NCI-H446 treated with DMSO at 0.1 percent for 48 hours (cell line): ENCODE data around the gene ZSWIM7.
"Not testable (repeated sequence)": the region's sequence is repeated elsewhere in the genome, so short reads cannot be mapped to it uniquely, and the experiment has no call there.

Experiments
- DNase-seq: peaks from one replicate; lab custom pipeline; 2025; lab: John Stamatoyannopoulos, UW

The ZSWIM7 gene

GRCh38 chr17:15999974-16000827, 697 bp upstream of the ZSWIM7 start:
- no peak for DNase-seq

DNA sequence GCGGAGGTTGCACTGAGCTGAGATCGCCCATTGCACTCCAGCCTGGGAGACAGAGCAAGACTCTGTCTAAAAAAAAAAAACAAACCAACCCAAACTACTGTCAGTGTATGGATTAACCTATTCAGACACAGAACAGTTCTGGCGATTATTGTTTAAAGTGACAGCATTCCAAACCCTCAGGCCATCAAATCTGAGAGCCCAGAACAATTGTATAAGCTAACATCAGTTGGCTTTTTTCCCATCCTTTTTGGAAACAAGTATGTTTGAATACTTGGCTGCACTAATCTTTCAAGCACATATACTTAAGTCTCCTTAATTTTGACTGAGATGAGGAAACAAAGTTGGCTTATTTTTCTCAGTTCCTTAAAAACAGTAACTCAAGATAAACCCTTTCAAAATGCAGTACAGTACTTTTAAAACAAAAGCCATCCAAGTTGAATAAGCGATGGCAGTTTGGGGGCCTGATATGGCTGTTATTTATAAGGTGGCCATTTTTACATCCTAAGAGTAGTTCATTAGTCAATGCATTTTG, 1.4 kb downstream of the ZSWIM7 start:
- DNase-seq: no peak

DNA sequence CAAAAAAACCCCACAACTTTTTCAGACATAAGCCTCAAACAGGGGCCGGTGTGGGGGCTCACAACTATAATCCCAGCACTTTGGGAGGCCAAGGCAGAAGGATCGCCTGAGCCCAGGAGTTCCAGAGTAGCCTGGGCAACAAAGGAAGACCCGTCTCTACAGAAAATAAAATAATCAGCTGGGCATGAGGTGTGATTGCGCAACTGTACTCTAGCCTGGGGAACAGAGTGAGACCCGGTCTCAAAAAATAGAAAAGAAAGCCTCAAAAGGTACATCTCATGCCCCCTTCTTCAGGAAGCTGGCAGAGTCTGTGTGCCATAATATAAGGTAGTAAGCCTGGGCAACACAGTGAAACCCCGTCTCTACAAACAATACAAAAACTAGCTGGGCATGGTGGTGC, 3.2 kb downstream of the ZSWIM7 start:
- no peak for DNase-seq

GRCh38 chr17:15981646-15982580, 17.6 kb downstream of the ZSWIM7 start:
- DNase-seq: no peak

GRCh38 chr17:15981208-15981607, 18.3 kb downstream of the ZSWIM7 start:
- DNase-seq: no peak

GRCh38 chr17:15979013-15979412, 20.5 kb downstream of the ZSWIM7 start:
- not testable (repeated sequence) for DNase-seq

- no peak for DNase-seq
These were observed 20.9 kb downstream of the ZSWIM7 start for GRCh38 chr17:15978606-15979005.

GRCh38 chr17:15977894-15978293, 21.6 kb downstream of the ZSWIM7 start:
- no peak for DNase-seq

- DNase-seq: no peak
These were observed 25.7 kb downstream of the ZSWIM7 start for GRCh38 chr17:15973834-15974233.

GRCh38 chr17:15973016-15973415, 26.5 kb downstream of the ZSWIM7 start:
- DNase-seq: no peak

GRCh38 chr17:15972497-15972951, 27.0 kb downstream of the ZSWIM7 start:
- DNase-seq: no peak

DNA sequence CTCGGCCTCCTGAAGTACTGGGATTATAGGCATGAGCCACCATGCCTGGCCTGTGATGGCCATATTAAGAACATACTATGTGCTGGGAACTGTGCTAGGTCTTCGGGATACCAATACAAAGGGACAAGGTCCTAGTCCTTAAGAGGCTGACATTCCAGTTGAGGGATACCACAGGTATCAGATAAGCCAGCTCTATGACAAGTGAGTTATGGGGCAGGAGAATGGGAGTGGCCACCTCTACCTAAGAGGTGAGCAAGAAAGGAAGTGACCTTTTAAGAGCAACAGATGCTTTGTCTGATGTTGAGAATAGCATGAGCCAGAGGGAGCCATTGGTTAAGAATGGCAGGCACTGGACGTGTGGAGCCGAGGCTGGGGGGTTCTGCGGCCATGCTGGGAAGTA, 27.6 kb downstream of the ZSWIM7 start:
- DNase-seq: no peak

- DNase-seq: no peak
These were observed 28.3 kb downstream of the ZSWIM7 start for GRCh38 chr17:15971098-15971678.

DNA sequence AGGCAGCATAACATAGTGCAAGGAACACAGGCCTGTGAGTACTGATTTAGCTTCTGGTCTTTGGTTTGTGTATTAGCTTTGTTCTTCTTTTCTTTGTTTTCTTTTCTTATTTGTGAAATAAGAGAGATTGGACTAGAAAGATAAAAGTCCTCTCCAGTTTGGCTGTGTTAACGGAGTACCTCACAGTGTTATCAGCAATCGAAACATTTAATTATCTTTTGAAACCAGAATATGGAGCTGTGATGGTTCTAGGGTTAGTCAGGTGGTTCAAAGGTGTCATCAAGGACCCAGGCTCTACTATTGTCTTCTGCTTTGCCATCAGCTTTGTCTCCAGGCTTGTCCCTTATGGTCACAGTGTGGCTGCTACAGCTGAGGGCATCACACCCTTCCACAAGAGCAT, 29.0 kb downstream of the ZSWIM7 start:
- no peak for DNase-seq

DNA sequence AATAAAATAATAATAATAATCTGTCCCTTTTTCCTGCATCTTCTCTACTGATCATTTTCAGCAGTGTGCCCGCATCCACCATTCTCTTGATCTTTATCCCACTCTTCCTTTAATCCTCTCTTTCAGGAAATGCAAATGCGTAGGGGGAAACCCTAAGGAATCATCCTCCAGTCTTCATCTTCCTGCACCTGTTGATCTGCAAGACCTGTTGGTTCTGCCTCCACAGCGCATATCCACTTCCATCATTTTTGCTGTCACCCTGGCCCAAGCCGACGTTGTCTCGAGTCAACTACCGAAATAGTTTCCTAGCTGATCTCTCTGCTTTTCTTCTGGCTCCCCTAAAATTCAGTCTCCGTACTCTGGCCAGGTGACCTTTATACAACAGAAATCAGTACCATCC, 30.0 kb downstream of the ZSWIM7 start:
- no peak for DNase-seq

DNA sequence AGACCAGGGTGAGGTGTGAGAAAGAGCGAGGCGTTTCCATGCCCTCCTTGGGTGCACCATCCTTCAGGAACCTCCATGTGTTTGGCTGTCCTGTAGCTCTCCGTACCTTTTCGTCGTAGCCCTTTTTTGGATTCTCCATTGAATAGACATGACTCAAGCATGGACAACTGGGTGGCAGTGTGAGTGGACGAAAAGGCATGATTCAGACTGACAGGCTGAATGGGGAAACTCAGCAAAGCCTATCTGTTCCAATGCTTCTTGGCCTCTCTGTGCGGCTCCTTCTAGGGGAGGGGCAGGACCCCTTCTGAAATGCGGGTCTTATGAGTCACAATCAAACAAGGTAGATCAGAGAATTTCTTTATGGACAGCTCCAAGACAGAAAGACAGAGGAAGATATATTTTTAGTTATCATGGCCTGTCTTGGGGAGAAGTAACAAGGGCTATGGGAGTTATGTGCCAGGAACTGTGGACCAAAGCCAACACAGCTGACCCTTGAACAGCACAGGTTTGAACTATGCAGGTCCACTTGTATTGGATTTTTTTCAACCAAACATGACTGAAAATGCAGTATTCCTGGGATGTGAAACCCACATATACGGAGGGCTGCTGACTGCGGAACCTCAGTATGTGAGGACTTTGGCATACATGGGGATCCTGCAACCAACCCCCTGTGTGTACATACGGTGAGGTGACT, 31.7 kb downstream of the ZSWIM7 start:
- DNase-seq: no peak

GRCh38 chr17:15966879-15967248, 32.6 kb downstream of the ZSWIM7 start:
- no peak for DNase-seq

DNA sequence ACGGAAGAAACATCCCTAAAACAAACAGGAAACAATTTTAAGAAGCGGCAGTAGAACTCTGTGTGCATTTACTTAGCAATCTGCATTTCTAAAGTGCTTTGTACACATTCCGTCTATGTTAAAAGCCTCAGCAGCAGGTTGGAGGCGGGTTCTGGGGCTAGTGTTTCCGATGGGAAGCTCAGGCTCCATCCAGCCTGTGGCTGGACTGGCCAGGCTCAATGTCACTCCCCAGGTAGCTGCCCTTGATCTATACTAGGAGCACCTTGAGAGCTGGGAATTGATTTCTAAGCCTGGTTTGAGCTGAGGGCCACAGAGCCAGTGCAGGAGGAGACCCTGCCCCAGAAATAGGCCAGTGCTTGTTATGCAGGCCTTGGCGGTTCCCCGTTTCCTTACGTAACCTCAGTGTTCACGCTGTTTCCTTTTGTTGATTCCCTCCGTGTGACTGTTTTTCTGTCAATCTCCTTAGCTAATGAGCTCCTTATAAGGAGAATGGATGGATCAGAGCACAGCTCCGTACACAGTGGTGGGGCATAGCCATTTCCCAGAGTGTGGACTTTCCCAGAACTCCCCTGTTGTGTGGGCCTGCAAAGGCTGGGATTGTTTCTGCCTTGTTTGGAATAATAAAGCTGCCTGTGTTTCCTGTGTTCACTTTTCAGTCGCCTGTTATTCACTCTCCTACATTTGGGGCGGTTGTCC, 33.2 kb downstream of the ZSWIM7 start:
- DNase-seq: no peak

- DNase-seq: no peak
These were observed 34.0 kb downstream of the ZSWIM7 start for GRCh38 chr17:15965528-15965927.

- DNase-seq: no peak
These were observed 35.8 kb downstream of the ZSWIM7 start for GRCh38 chr17:15963670-15964110.

- no peak for DNase-seq
These were observed 41.0 kb downstream of the ZSWIM7 start for GRCh38 chr17:15958484-15958854.
